H1 (cell line): ENCODE data around the gene GOLGA8G. TPM values are rescaled to one million over a fixed set of nuclear protein-coding genes. Genes with fewer than 3 reads are reported as not detected.
"Not testable (repeated sequence)": the region's sequence is repeated elsewhere in the genome, so short reads cannot be mapped to it uniquely, and the experiment has no call there.

Experiments used
- CTCF ChIA-PET: fragments of 300-600 bp; sonication (Branson Sonifier 250); formaldehyde crosslinking; loops from one replicate; lab custom pipeline; 2021; ENCODE audit not compliant: partially characterized antibody; lab: Charles Lee
- POLR2A ChIA-PET: fragments of 300-600 bp; sonication (Branson Sonifier 250); formaldehyde crosslinking; loops from one replicate; lab custom pipeline; 2021; ENCODE audit warnings: inconsistent platforms; ENCODE audit not compliant: partially characterized antibody; lab: Charles Lee
- DNase-seq, 2 experiments: peaks; one replicate each; pipeline versions ENCODE4 v3.0.0 to v3.0.0-alpha.2; 2010 to 2022; ENCODE audit warnings: low spot score in 2 of 2, low read depth in 1 of 2, mixed read lengths in 1 of 2
- FAIRE-seq: peaks from 2 replicates; lab custom pipeline; 2011; peaks lifted over from hg19 to GRCh38; lab: Jason Lieb, UNC
- H2AFZ ChIP-seq: 2 replicates; pipeline ENCODE4 v1.8.1; 2012; ENCODE audit warnings: low read length, inconsistent platforms
- H2AK5ac ChIP-seq: 2 replicates; pipeline ENCODE4 v1.6.1; 2013; ENCODE audit warnings: low read depth, low read length
- H2BK120ac ChIP-seq: replicated peaks from 2 replicates; pipeline ENCODE3; 2013; ENCODE audit warnings: low read depth, low read length, inconsistent platforms
- H2BK12ac ChIP-seq: 2 replicates; pipeline ENCODE4 v1.6.1; 2013; ENCODE audit warnings: low read depth, low read length
- H2BK15ac ChIP-seq: 2 replicates; pipeline ENCODE4 v1.6.1; 2013; ENCODE audit warnings: low read length
- H2BK20ac ChIP-seq: 2 replicates; pipeline ENCODE4 v1.6.1; 2013; ENCODE audit warnings: low read length
- H2BK5ac ChIP-seq: 2 replicates; pipeline ENCODE4 v1.6.1; 2013; ENCODE audit warnings: low read depth, low read length
- H3K14ac ChIP-seq: 2 replicates; pipeline ENCODE4 v1.6.1; 2013; ENCODE audit warnings: inconsistent platforms; ENCODE audit not compliant: insufficient read length
- H3K18ac ChIP-seq: 2 replicates; pipeline ENCODE4 v1.6.1; 2013; ENCODE audit warnings: low read length; ENCODE audit errors: extremely low read depth
- H3K23ac ChIP-seq: 2 replicates; pipeline ENCODE4 v1.6.1; 2013; ENCODE audit warnings: inconsistent platforms; ENCODE audit not compliant: insufficient read length
- H3K23me2 ChIP-seq: 2 replicates; pipeline ENCODE4 v1.6.1; 2013; ENCODE audit warnings: low read depth, low read length
- H3K27ac ChIP-seq: 2 replicates; pipeline ENCODE4 v1.6.1; 2011; ENCODE audit warnings: low read depth, low read length, inconsistent platforms
- H3K27me3 ChIP-seq, 4 experiments: replicated peaks in 1 of 4; 1 replicate in 1 of 4; 2 replicates in 3 of 4; pipeline versions ENCODE4 v1.6.1 to v1.8.1; 2011 to 2013; ENCODE audit warnings: low read length in 3 of 4, mild to moderate bottlenecking in 3 of 4, inconsistent platforms in 2 of 4, mixed read lengths in 2 of 4, moderate library complexity in 1 of 4; ENCODE audit not compliant: control insufficient read depth in 3 of 4, insufficient read depth in 3 of 4; ENCODE audit errors: extremely low read depth in 1 of 4
- H3K36me3 ChIP-seq, 4 experiments: 2 replicates each; pipeline versions ENCODE4 v1.6.1 to v1.8.1; 2011 to 2013; ENCODE audit warnings: mild to moderate bottlenecking in 4 of 4, low read length in 3 of 4, moderate library complexity in 2 of 4, control low read depth in 1 of 4, inconsistent platforms in 1 of 4; ENCODE audit not compliant: insufficient read depth in 4 of 4, control insufficient read depth in 2 of 4
- H3K4ac ChIP-seq: replicated peaks from 2 replicates; pipeline ENCODE3; 2013; ENCODE audit warnings: low read length, low read depth, mixed read lengths, inconsistent platforms; ENCODE audit not compliant: insufficient read length
- H3K4me1 ChIP-seq, 4 experiments: replicated peaks in 1 of 4; 1 replicate in 1 of 4; 2 replicates in 3 of 4; pipeline versions ENCODE4 v1.6.1 to v1.8.1; 2011 to 2013; ENCODE audit warnings: low read length in 3 of 4, inconsistent platforms in 2 of 4, mixed read lengths in 1 of 4; ENCODE audit not compliant: insufficient read depth in 4 of 4, control insufficient read depth in 3 of 4
- H3K4me2 ChIP-seq, 2 experiments: 2 replicates each; pipeline versions ENCODE4 v1.6.1 to v1.8.1; 2011 to 2013; ENCODE audit warnings: low read depth in 2 of 2, low read length in 2 of 2, control low read depth in 1 of 2, inconsistent platforms in 1 of 2, mild to moderate bottlenecking in 1 of 2; ENCODE audit not compliant: insufficient read depth in 1 of 2
- H3K4me3 ChIP-seq, 4 experiments: fragments of 200-600, 300-600 bp in 1 of 4; sonication (generic), shearing (Covaris generic), sonication (Bioruptor Twin) in 1 of 4; 2 replicates each; pipeline versions ENCODE4 v1.5.1 to v1.8.1; 2011 to 2016; ENCODE audit warnings: low read length in 4 of 4, low read depth in 3 of 4, control low read depth in 2 of 4, inconsistent platforms in 2 of 4, mild to moderate bottlenecking in 2 of 4, mixed read lengths in 1 of 4, moderate library complexity in 1 of 4; ENCODE audit not compliant: insufficient read depth in 2 of 4; ENCODE audit errors: extremely low read depth in 1 of 4
- H3K56ac ChIP-seq: replicated peaks from 2 replicates; pipeline ENCODE3; 2013; ENCODE audit warnings: low read depth, mild to moderate bottlenecking, mixed read lengths, low read length, inconsistent platforms; ENCODE audit not compliant: insufficient read length
- H3K79me1 ChIP-seq: 2 replicates; pipeline ENCODE4 v1.6.1; 2013; ENCODE audit warnings: low read depth, low read length, control low read depth
- H3K79me2 ChIP-seq, 2 experiments: 2 replicates each; pipeline versions ENCODE4 v1.6.1 to v1.8.1; 2012 to 2013; ENCODE audit warnings: low read length in 2 of 2, mild to moderate bottlenecking in 2 of 2, inconsistent platforms in 1 of 2; ENCODE audit not compliant: insufficient read depth in 2 of 2, control insufficient read depth in 1 of 2
- H3K9ac ChIP-seq, 4 experiments: replicated peaks in 1 of 4; 1 replicate in 1 of 4; 2 replicates in 3 of 4; pipeline versions ENCODE4 v1.6.1 to v1.8.1; 2011 to 2013; ENCODE audit warnings: low read depth in 3 of 4, low read length in 3 of 4, control low read depth in 2 of 4, mild to moderate bottlenecking in 2 of 4, moderate library complexity in 2 of 4, inconsistent platforms in 1 of 4; ENCODE audit errors: extremely low read depth in 1 of 4
- H3K9me3 ChIP-seq, 2 experiments: 2 replicates each; pipeline versions ENCODE4 v1.6.1 to v1.8.1; 2012 to 2013; ENCODE audit warnings: mild to moderate bottlenecking in 2 of 2, moderate library complexity in 2 of 2, control low read depth in 1 of 2, inconsistent platforms in 1 of 2, low read depth in 1 of 2, low read length in 1 of 2, mixed read lengths in 1 of 2; ENCODE audit not compliant: insufficient read depth in 2 of 2
- H4K20me1 ChIP-seq, 2 experiments: replicated peaks in 1 of 2; 2 replicates each; pipeline versions ENCODE3 to v1.8.1; 2011 to 2013; ENCODE audit warnings: inconsistent platforms in 2 of 2, low read length in 2 of 2, mild to moderate bottlenecking in 1 of 2; ENCODE audit not compliant: insufficient read depth in 2 of 2, control insufficient read depth in 1 of 2
- H4K5ac ChIP-seq: 2 replicates; pipeline ENCODE4 v1.6.1; 2013; ENCODE audit warnings: low read length, low read depth, mixed read lengths, inconsistent platforms; ENCODE audit not compliant: insufficient read length
- H4K8ac ChIP-seq: 2 replicates; pipeline ENCODE4 v1.8.0; 2013; ENCODE audit warnings: mild to moderate bottlenecking, moderate library complexity, low read length, inconsistent platforms; ENCODE audit not compliant: insufficient read depth; ENCODE audit errors: extremely low read depth
- H4K91ac ChIP-seq: replicated peaks from 2 replicates; pipeline ENCODE3; 2013; ENCODE audit warnings: low read length, mixed read lengths, inconsistent platforms; ENCODE audit not compliant: insufficient read length
- WGBS, 2 experiments: shearing (Covaris generic) in 1 of 2; methylation state at CpG; one replicate each; pipeline versions ENCODE4 v1.1.6 to v1.1.7; 2013 to 2015; ENCODE audit warnings: low lambda C conversion rate in 2 of 2, mixed read lengths in 2 of 2, inconsistent platforms in 1 of 2, low coverage in 1 of 2, missing lambda C conversion rate in 1 of 2; ENCODE audit not compliant: insufficient replicate concordance in 2 of 2, insufficient coverage in 1 of 2, insufficient read length in 1 of 2; ENCODE audit errors: extremely low coverage in 1 of 2, missing lambda C conversion rate in 1 of 2; 5-methylcytosine and 5-hydroxymethylcytosine counted together
- polyA plus RNA-seq, 7 experiments: library from polyadenylated mRNA; depleted of rRNA in 3 of 7; stranded (reverse) in 5 of 7; unstranded in 2 of 7; fragments of >200 nt in 5 of 7; fragments of 200-250 nt in 2 of 7; gene quantifications; 1 replicate in 5 of 7; 2 replicates in 1 of 7; 4 replicates in 1 of 7; pipeline versions ENCODE4 v1.2.1 to v1.2.3, GENCODE V29; 2011 to 2013; ENCODE audit warnings: missing spikeins in 2 of 7, mixed read lengths in 2 of 7
- total RNA-seq: library from RNA; stranded (reverse); fragmentation: NEBNext Ultra II Directional; extraction: Animal tissue kit (Norgen Biotek cat#: 25700); gene quantifications from 2 replicates; pipeline ENCODE4 v1.2.1, GENCODE V29; 2021

The GOLGA8G gene
- total and polyA plus RNA-seq, 2 of the 8 experiments (the other 6 are each of a cell fraction or from before 2014, with no cell fraction given) = not detected

- H3K9me3 ChIP-seq, H2BK15ac ChIP-seq, H3K23me2 ChIP-seq, POLR2A ChIA-PET, H3K9ac ChIP-seq, H2AK5ac ChIP-seq, H3K4ac ChIP-seq, H3K4me1 ChIP-seq, H3K27ac ChIP-seq, DNase-seq, H3K79me2 ChIP-seq, H3K4me2 ChIP-seq, H3K14ac ChIP-seq, H3K23ac ChIP-seq, CTCF ChIA-PET, H3K79me1 ChIP-seq, H2AFZ ChIP-seq, H4K20me1 ChIP-seq, H4K5ac ChIP-seq, H3K18ac ChIP-seq, H2BK20ac ChIP-seq, H3K56ac ChIP-seq, FAIRE-seq, H2BK5ac ChIP-seq, H3K36me3 ChIP-seq, H4K8ac ChIP-seq, H3K4me3 ChIP-seq, H3K27me3 ChIP-seq, H2BK12ac ChIP-seq, H4K91ac ChIP-seq, H2BK120ac ChIP-seq: not testable (repeated sequence)
- WGBS, 2 experiments = no CpG with 5 or more reads among the region's 11 CpGs
Observed at GRCh38 chr15:28515208-28515607, 17.6 kb downstream of the GOLGA8G start.

- H3K18ac ChIP-seq, H3K4me3 ChIP-seq, H3K56ac ChIP-seq, H4K91ac ChIP-seq, H2BK120ac ChIP-seq, H4K5ac ChIP-seq, POLR2A ChIA-PET, H4K8ac ChIP-seq, H3K4me2 ChIP-seq, H3K4me1 ChIP-seq, H2BK5ac ChIP-seq, CTCF ChIA-PET, H3K9me3 ChIP-seq, H4K20me1 ChIP-seq, FAIRE-seq, H2AFZ ChIP-seq, H3K36me3 ChIP-seq, H2AK5ac ChIP-seq, H3K79me1 ChIP-seq, H3K23me2 ChIP-seq, H3K9ac ChIP-seq, H3K79me2 ChIP-seq, H3K14ac ChIP-seq, H2BK15ac ChIP-seq, H2BK20ac ChIP-seq, DNase-seq, H3K23ac ChIP-seq, H3K27ac ChIP-seq, H3K4ac ChIP-seq, H2BK12ac ChIP-seq, H3K27me3 ChIP-seq: not testable (repeated sequence)
- WGBS, 2 experiments = no CpG with 5 or more reads among the region's 22 CpGs
Observed at GRCh38 chr15:28514128-28514527, 18.6 kb downstream of the GOLGA8G start.
